Activated naive CD4-positive, alpha-beta T cell treated with anti-CD3 and anti-CD28 coated beads, Interleukin-2, amount 50 U/mL, for 72 hours (primary cell): ENCODE measurements around the gene FARP1. TPM values are rescaled to one million over a fixed set of nuclear protein-coding genes. Genes with fewer than 3 reads are reported as not detected.

Experiments used
- ATAC-seq, 2 donors: fragments of 150-1000 bp; cut with Tn5 transposase; 2 replicates each; pipeline ENCODE4 v1.10.0; 2021; ENCODE audit warnings: mild to moderate bottlenecking in 2 of 2, moderate library complexity in 2 of 2
- DNase-seq, 2 donors: peaks; one replicate each; pipeline ENCODE4 v3.0.0; 2021 to 2022; ENCODE audit warnings: low spot score in 2 of 2
- H3K27ac Mint-ChIP-seq, 2 donors: one replicate each; pipeline ENCODE4 v1.8.0; 2022; ENCODE audit warnings: mild to moderate bottlenecking in 2 of 2, mixed read lengths in 2 of 2
- H3K36me3 Mint-ChIP-seq, 2 donors: one replicate each; pipeline ENCODE4 v1.8.0; 2022; ENCODE audit warnings: mixed read lengths in 2 of 2
- H3K9me3 Mint-ChIP-seq, 2 donors: one replicate each; pipeline ENCODE4 v1.8.0; 2022; ENCODE audit warnings: mixed read lengths in 2 of 2
- total RNA-seq, 2 donors: library from RNA; stranded (reverse); gene quantifications; one replicate each; pipeline ENCODE4 v1.2.3, GENCODE V29; 2022

Gene FARP1
- total RNA-seq, 2 donors from 2014 or later = 0.58 to 0.61 TPM

DNA sequence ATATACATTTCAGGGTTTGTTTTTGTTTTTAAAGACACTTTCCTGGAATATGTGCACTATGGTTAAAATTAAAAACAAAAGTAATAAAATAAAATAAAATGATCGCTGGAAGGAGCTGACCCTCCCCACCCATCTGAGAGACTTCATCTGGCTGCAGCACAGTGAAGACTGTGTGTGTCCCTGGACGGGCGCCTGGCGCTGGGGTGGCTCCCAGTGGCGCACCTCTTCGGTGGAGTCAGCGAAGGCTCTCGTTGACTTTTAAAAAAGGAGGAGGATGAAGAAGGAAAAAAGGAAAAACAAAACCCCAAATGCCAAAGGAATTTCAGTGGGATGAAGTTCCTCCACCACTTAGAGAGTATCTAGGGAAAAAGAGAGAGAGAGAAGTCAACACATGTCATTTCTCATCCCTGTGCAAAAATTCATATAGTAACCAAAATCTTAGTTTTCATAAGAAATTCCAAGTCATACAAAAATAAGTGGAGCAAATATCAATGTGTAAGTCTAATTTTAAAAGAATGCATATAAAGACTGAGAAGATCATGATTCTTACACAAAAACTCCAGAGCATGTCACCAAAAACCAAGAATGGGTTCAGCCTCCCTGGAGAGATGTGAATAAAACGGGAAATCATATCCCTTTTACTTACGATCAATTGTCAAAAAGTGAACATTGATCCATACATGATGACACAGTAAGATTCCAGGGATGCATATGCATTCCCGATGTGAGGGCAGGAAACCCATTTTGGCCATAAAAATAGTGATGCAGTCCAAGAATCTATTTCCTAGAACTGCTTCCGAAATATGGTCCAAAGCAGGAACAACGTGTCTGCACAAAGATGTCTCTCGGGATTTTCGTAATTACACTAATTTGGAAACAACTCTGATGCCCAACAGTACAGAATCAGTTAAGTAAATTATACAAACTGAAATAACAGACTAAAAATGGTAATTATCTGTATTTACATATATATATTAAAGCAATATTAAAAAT is 310.3 kb downstream of the FARP1 start:
- DNase-seq (no peak), ATAC-seq (no peak)
- peaks cover 0 to 5% of the 10 kb centered on the region in 2 donors for H3K36me3 Mint-ChIP-seq
- no peak overlapping the region for H3K27ac Mint-ChIP-seq
- no peaks in the 10 kb centered on the region for H3K9me3 Mint-ChIP-seq

DNA sequence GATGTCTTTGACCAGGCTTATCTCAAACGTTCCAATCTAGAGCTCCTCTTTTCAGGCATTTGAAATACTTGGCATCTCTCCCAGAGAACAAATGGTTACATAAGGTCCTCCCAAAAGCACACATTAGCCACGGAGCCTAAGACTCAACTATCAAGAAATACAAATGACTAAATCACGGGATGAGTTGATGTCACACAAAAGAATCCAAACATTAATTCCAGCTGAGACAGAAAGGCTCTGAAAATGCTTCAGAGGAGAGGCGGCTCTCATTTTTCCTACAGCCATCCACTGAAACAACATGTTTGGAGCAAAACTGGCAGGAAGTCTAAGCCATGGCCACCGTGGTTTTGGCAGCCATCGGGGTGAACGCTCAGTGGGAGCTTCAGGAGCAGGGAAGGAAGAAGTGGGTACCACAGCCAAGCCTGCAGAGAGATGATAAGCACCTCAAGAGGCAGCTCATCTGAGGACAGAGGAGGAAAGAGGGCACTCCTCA is 311.5 kb downstream of the FARP1 start:
- peak overlapping the region in 1 of 2 donors; percentile 56 for H3K27ac Mint-ChIP-seq
- H3K36me3 Mint-ChIP-seq = peaks cover 0 to 5% of the 10 kb centered on the region in 2 donors
- H3K9me3 Mint-ChIP-seq = no peaks in the 10 kb centered on the region
- ATAC-seq = no peak
- no peak for DNase-seq

DNA sequence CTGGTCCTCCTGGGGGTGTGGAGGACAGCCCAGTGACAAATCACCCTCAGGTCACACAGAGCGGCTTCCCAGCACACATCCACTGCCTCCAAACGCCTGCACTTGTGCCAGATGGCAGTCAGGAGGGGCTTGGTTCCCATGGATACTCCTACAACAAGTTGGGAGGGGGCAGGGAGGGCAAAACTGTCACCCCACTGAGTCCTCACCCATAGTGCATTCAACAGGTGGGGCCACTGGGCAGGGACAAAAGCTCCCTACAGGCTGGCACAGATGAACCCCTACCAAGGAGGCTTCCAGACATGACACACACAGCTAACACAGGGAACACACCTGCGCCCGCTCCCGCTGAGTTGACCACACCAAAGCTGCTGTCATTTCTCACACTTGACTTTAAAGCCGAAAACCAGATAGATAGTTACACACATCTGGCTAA is 313.5 kb downstream of the FARP1 start:
- ATAC-seq = no peak
- no peaks in the 10 kb centered on the region for H3K9me3 Mint-ChIP-seq
- no peak for DNase-seq
- H3K36me3 Mint-ChIP-seq = peaks cover 0 to 10% of the 10 kb centered on the region in 2 donors
- peak overlapping the region; percentile 65 to 81 for H3K27ac Mint-ChIP-seq

DNA sequence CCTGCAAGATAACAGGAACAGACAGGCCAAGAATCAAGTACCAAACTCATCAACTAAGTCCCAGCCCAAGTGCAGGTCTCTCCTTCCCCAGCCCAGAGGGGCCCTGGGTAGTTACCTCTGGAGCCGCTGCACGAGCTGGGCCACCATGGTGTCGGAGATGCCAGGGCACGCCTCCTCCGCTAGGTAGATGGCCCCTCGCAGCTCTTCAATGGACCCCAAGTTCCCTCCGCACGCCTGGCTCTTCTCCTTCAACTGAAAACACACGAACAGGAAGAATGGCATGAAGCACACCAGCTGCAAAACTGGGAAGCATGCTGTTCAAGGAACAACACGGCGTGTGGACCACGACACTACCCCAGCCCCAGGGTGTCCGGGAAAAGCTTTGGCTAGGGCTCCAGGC is 314.2 kb downstream of the FARP1 start:
- ATAC-seq (no peak), DNase-seq (no peak)
- H3K36me3 Mint-ChIP-seq = peaks cover 0 to 11% of the 10 kb centered on the region in 2 donors
- peak overlapping the region; percentile 65 to 81 for H3K27ac Mint-ChIP-seq
- H3K9me3 Mint-ChIP-seq = no peaks in the 10 kb centered on the region

DNA sequence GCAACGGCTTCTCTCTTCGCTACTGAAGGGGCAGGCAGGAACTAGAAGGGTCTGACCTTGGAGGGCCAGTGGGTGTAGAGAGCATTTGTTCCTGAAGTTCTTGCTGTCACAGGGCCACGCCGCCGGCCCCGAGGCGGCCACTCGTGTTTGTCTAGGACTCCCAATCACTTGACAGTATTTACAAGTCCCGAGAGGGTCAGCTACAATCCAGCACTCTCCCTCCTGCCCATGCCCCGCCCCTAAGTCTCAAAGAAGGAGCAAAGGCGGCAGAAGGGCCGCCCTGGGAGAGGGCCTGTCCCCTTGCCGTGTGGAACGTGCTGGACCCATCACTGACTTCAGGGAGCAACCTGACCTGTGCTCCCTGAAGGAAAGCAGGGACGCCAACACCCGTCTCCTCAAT is 315.5 kb downstream of the FARP1 start:
- no peak overlapping the region for H3K27ac Mint-ChIP-seq
- no peaks in the 10 kb centered on the region for H3K9me3 Mint-ChIP-seq
- peaks cover 13 to 25% of the 10 kb centered on the region in 2 donors for H3K36me3 Mint-ChIP-seq
- ATAC-seq (no peak), DNase-seq (no peak)

DNA sequence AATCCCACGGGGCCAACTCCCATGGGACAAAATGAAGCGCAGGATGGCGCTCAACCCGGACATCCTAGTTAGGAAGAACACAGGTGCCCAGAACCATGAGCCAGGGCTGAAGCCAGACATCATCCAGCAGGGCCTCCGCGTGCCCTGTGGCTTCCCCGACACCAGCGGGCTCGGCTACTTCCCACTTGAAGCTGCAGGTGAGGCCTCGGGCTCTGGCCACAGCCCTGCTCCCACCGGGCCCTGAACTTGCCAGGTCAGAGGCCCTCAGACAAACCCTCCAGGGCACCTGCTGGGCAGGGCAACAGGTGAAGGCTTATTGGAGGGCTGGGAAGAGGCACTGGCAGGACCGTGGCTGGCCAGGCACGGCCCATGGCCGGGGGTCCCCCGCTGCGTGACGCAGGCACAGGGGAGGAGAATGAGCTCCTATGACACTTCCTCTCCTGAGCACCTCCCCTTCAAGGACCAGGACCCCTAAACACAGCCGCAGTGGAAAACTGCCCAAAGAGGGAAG is 316.3 kb downstream of the FARP1 start:
- peak overlapping the region; percentile 51 to 86 for H3K27ac Mint-ChIP-seq
- peaks cover 17 to 28% of the 10 kb centered on the region in 2 donors for H3K36me3 Mint-ChIP-seq
- DNase-seq (no peak), ATAC-seq (no peak)
- no peaks in the 10 kb centered on the region for H3K9me3 Mint-ChIP-seq

DNA sequence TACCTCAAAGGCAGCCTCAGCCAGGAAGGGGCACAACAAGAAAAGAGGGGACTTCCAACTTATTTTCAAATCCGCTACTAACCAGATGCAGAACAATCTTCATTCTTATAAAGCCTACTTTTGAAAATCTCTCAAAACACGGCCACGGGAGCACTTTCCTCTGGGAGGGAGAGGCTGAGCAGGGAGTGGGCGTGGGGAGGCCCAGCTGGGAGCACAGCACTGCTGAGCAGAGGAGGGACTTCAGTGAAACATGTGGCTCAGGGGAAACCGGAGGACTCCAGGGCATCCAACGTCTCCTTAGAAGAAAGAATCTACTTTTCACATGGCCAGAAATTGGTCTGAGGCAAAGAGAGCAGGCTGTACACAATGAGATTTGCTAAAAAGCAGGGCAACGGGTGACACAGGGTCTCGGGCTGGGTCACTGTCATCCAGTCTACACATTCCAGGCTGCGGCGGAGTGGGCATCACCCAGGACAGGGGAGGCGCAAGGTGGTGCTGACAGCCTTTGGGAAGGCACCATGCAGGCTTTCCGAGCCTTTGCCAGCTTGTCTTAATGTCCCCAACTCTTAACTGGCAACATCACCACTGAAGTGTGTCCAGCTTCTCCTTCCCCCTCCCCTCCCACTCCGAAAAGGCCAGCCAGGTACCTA is 317.0 kb downstream of the FARP1 start:
- ATAC-seq = no peak
- Mint-ChIP-seq H3K9me3 (no peaks in the 10 kb centered on the region), H3K36me3 (peaks cover 17 to 28% of the 10 kb centered on the region in 2 donors), H3K27ac (peak overlapping the region; percentile 51 to 86)
- DNase-seq = no peak

DNA sequence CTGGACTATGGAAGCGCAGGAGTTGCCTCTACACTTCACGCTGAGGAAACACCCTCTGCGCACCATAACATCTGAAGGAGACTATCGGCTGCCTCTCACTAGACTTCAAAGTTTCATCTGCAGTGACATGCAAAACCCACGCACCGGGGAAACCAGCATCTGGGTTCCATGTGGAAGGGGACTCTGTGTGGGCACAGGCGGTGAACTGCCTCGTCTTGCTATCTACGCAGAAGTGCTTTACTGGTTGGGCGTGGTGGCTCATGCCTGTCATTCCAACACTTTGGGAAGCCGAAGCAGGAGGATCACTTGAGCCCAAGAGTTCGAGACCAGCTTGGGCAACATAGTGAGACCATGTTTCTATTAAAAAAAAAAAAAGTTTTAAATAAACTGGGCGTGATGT is 317.6 kb downstream of the FARP1 start:
- ATAC-seq = no peak
- H3K27ac Mint-ChIP-seq = peak overlapping the region in 1 of 2 donors; percentile 84
- no peak for DNase-seq
- peaks cover 21 to 31% of the 10 kb centered on the region in 2 donors for H3K36me3 Mint-ChIP-seq
- H3K9me3 Mint-ChIP-seq = no peaks in the 10 kb centered on the region

DNA sequence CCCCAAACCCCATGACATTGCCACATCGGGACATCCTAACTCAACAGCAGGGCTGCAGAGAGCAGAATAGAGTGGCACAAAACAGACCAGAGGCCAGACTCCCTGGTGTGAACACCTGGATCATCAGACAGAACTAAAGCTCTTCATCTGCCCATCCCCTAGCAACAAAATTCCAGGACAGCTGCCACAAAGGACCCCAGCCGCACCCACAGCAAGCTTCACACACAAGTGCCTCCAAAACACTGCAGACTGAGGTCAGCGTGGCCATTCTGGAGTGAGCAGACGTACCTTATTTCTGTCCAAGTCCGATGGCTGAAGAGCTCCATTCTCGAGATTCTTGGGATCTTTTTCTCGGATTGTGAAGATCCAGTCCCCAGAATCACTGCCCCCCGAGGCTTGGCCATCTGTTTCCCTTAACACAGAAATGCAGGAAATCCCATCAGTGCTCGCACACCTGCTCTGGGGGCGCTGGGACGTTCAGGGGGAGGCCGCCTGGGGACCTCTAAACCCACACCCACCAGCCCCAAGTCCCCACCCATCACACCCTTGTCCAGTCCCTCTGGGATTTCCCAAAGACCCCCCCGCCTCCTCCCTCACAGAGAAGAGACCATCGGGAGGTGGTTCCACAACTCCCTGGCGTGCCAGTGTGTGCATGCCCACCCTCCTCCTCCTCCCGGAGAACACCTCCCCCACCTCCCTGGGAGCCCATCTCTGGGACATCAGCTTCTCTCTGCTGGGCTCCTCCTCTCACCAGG is 318.8 kb downstream of the FARP1 start:
- Mint-ChIP-seq H3K36me3 (peaks cover 21 to 31% of the 10 kb centered on the region in 2 donors), H3K9me3 (no peaks in the 10 kb centered on the region), H3K27ac (peak overlapping the region; percentile 50 to 81)
- ATAC-seq (no peak), DNase-seq (no peak)

DNA sequence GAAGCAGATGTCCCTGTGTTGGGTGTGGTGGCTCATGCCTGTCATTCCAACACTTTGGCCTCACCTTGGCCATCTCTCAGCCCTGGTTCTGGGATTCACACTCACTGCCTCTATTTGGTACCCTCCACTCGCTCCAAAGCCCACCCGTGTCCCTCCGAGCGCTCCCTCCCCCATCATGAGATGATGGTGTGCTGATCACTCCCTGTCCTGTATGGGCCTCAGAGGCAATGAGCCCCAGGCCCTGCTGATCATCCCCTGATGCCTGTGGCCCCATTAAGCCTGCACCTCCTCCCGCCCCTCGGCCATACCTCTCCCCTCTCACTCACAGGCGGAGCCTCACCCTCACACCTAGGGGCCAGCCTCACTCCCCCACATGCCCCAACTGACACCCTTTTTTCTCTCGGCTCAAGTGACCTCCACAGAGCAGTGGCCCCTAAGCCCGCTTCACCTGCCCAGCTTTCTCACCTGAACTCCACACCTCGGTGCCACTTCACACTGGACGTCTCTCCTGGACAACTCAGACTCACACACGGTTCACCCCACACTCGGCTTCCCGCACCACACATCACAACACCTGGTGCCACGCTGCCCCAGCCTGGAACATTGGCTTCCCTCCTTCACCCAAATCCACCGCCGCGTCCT is 319.5 kb downstream of the FARP1 start:
- Mint-ChIP-seq H3K27ac (peak overlapping the region; percentile 61 to 81), H3K36me3 (peaks cover 24 to 31% of the 10 kb centered on the region in 2 donors), H3K9me3 (no peaks in the 10 kb centered on the region)
- ATAC-seq = no peak
- no peak for DNase-seq

DNA sequence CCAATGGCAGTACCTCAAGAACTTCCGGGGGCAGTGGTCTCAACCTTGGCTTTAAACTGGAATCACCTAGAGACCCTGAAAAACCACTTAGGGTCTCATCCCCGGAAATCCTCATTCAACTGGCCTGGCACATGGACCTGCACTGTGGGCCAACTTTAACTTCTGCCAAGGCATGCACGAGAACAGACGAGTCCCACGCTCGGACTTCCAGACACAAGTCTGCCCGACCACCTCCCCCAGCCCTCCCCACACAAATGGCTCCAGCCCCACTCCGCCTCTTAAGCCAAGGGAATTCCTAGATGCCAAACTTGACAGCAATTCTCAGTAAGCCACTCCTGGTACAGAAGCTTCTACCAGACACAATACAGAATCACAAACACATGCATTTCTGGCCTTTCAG is 320.1 kb downstream of the FARP1 start:
- Mint-ChIP-seq H3K9me3 (no peaks in the 10 kb centered on the region), H3K27ac (peak overlapping the region; percentile 61 to 81), H3K36me3 (peaks cover 27 to 28% of the 10 kb centered on the region in 2 donors)
- ATAC-seq (no peak), DNase-seq (no peak)

DNA sequence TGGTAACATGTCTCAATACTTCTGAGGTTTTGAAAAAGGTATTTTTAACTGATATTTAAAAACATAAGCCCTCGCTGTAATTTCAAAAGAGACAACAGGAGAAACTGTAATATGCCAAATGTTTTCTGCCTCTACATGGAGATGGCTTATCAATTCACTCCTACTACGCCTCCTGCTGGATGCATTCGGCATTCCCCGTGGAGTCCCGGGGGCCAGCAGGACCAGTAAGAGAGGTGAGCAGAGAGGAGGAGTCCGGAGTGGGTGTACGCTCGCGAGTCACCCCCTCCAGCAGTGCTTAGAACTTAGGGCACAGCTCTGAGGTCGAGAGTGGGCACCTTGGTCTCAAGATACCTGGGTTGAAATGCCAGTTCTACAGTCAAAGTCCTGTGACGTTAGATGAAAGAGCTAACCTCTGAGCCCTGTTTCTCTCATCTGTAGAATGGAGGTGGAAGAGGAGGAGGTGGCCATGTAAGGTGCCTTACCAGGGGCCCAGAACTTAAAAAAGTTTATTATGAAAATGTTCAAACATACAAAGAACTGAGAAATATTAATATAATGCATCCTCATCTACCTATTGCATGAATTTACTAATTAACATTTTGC is 323.8 kb downstream of the FARP1 start:
- ATAC-seq = peak; percentile 45 to 56
- H3K9me3 Mint-ChIP-seq = no peaks in the 10 kb centered on the region
- peak in 1 of 2 donors; percentile 56 for DNase-seq
- H3K27ac Mint-ChIP-seq = peak overlapping the region; percentile 66 to 70
- peaks cover 24 to 32% of the 10 kb centered on the region in 2 donors for H3K36me3 Mint-ChIP-seq

DNA sequence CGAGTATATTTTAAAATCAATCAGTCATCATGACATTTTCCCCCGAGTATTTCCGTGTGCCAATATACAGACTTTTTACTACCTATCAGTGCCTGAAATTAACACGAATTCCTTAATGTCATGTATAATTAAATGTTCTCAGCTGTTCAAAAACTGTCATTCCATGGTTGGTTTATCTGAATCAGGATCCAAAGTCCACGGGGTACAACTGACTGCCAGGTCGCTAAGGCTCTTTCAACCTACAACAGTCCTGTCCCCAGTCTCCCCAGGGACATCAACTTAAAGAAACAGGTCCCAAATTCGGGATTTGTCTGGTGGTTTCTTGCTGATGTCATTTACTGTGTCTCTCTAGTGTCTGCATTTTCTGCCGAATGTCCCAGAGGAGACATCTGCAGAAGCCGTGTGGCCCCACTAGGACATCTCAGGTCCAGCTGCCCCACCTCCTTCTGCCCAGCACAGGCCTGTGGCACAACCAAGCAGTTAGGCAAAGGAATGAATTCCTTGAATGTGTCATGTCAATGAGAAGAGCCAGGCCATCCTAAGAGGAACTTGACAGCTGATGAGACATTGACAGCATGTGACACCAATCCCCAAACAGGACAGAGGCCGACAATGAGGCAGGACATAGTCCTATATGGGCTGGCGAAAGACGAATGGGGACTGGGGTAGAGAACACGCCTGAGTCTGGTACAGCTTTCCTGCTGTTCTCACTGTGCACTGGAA is 324.5 kb downstream of the FARP1 start:
- ATAC-seq = no peak
- peaks cover 26 to 34% of the 10 kb centered on the region in 2 donors for H3K36me3 Mint-ChIP-seq
- H3K27ac Mint-ChIP-seq = peak overlapping the region; percentile 66 to 70
- no peak for DNase-seq
- H3K9me3 Mint-ChIP-seq = no peaks in the 10 kb centered on the region

DNA sequence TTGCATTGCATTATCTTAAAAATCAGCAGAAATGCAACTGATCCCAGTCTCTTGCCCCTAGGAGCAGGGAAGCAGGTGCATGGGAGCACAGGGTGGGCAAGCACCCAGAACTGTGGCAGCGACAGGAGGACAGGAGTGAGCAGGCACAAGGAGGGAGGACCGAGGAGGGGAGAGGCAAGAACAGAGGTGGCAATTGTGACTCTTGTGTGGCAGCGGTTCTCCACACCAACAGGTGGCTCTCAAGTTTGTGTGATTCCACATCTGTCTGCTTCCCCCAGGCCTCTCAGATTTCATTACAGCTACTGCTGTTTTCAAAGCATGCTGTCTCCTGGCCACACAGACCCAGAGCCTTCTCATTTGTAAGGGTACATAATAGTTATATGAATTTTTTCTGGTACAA is 325.5 kb downstream of the FARP1 start:
- ATAC-seq (peak in 1 of 2 donors; percentile 26), DNase-seq (no peak)
- H3K36me3 Mint-ChIP-seq = peaks cover 26 to 27% of the 10 kb centered on the region in 2 donors
- no peaks in the 10 kb centered on the region for H3K9me3 Mint-ChIP-seq
- peak overlapping the region; percentile 66 to 70 for H3K27ac Mint-ChIP-seq

DNA sequence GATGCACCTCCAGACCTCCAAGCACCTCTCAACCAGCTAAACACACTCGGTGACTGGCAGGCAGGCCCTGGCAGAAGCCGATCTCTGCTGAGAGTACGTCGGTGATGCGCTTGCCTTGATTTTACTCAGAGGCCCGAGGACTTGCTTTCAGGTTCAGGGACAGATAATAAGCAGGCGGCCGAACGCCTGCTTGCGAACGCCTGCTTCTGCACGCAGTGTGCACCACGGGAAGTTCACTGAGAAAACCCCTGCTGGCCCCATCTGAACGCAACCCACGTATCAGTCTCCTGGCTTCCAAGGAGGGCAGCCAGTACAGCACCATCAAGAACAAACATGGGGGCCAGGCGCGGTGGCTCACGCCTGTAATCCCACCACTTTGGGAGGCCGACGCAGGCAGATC is 326.0 kb downstream of the FARP1 start:
- no peak overlapping the region for H3K27ac Mint-ChIP-seq
- ATAC-seq (no peak), DNase-seq (no peak)
- H3K9me3 Mint-ChIP-seq = no peaks in the 10 kb centered on the region
- peaks cover 29% of the 10 kb centered on the region in 2 donors for H3K36me3 Mint-ChIP-seq
